ENCODE data around the gene NETO2. TPM values are rescaled to one million over a fixed set of nuclear protein-coding genes. Genes with fewer than 3 reads are reported as not detected.

NETO2 gene
- total and polyA plus RNA-seq, 2 of the 13 experiments (the other 11 are each of a cell fraction or from before 2014, with no cell fraction given): 8.2 to 13.5 TPM

- TF ChIP-seq ZNF512B (CRISPR knock-in tag; IDR thresholded peaks at IDR 0.05; ENCODE audit: borderline replicate concordance) (peak; percentile 92; the same call in 1 of the 2 replicates), TSC22D2 (CRISPR knock-in tag; IDR thresholded peaks at IDR 0.05; ENCODE audit: borderline replicate concordance) (no peak), RCOR2 (CRISPR knock-in tag; IDR thresholded peaks at IDR 0.05) (no peak), THRA (CRISPR knock-in tag; IDR thresholded peaks at IDR 0.05; ENCODE audit: borderline replicate concordance) (peak; percentile 27; the same call in 1 of the 2 replicates), ZNF280B (CRISPR knock-in tag; IDR thresholded peaks at IDR 0.05; ENCODE audit: borderline replicate concordance) (no peak), SMARCC2 (IDR thresholded peaks at IDR 0.05) (no peak), ZFP36L2 (CRISPR knock-in tag; IDR thresholded peaks at IDR 0.05) (no peak), HDAC6 (IDR thresholded peaks at IDR 0.05; ENCODE audit: low read depth, low read length) (no peak), KLF16 (CRISPR knock-in tag; IDR thresholded peaks at IDR 0.05) (no peak), MLLT10 (CRISPR knock-in tag; IDR thresholded peaks at IDR 0.05) (no peak), ZBTB49 (CRISPR knock-in tag; IDR thresholded peaks at IDR 0.05; ENCODE audit: borderline replicate concordance) (no peak), ZNF142 (CRISPR knock-in tag; IDR thresholded peaks at IDR 0.05) (no peak), TEAD2 (CRISPR knock-in tag; IDR thresholded peaks at IDR 0.05) (no peak)
These were observed 1.8 kb downstream of the NETO2 start (continued) for GRCh38 chr16:47141773-47142485.

Measured in HepG2 (cell line).